ENCODE measurements around the gene KDM4C. TPM values are rescaled to one million over a fixed set of nuclear protein-coding genes. Genes with fewer than 3 reads are reported as not detected.

The KDM4C gene
- total and polyA plus RNA-seq, 2 of the 13 experiments (the other 11 are each of a cell fraction or from before 2014, with no cell fraction given) = 19.4 to 23.6 TPM

- TF ChIP-seq, protein P1, sequence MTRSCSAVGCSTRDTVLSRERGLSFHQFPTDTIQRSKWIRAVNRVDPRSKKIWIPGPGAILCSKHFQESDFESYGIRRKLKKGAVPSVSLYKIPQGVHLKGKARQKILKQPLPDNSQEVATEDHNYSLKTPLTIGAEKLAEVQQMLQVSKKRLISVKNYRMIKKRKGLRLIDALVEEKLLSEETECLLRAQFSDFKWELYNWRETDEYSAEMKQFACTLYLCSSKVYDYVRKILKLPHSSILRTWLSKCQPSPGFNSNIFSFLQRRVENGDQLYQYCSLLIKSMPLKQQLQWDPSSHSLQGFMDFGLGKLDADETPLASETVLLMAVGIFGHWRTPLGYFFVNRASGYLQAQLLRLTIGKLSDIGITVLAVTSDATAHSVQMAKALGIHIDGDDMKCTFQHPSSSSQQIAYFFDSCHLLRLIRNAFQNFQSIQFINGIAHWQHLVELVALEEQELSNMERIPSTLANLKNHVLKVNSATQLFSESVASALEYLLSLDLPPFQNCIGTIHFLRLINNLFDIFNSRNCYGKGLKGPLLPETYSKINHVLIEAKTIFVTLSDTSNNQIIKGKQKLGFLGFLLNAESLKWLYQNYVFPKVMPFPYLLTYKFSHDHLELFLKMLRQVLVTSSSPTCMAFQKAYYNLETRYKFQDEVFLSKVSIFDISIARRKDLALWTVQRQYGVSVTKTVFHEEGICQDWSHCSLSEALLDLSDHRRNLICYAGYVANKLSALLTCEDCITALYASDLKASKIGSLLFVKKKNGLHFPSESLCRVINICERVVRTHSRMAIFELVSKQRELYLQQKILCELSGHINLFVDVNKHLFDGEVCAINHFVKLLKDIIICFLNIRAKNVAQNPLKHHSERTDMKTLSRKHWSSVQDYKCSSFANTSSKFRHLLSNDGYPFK (CRISPR knock-in tag; IDR thresholded peaks at IDR 0.05; ENCODE audit: borderline replicate concordance) = no peak
- TF ChIP-seq, protein P2, sequence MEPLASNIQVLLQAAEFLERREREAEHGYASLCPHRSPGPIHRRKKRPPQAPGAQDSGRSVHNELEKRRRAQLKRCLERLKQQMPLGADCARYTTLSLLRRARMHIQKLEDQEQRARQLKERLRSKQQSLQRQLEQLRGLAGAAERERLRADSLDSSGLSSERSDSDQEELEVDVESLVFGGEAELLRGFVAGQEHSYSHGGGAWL (CRISPR knock-in tag; IDR thresholded peaks at IDR 0.05) = no peak
- TF ChIP-seq GABPB1 (CRISPR knock-in tag; IDR thresholded peaks at IDR 0.05) = no peak
- TF ChIP-seq TBP (CRISPR knock-in tag; IDR thresholded peaks at IDR 0.05) = no peak
- TF ChIP-seq ZFP90 (CRISPR knock-in tag; IDR thresholded peaks at IDR 0.05; ENCODE audit: borderline replicate concordance) = no peak
- TF ChIP-seq KLF13 (CRISPR knock-in tag; IDR thresholded peaks at IDR 0.05) = no peak
- TF ChIP-seq GATAD1 (CRISPR knock-in tag; IDR thresholded peaks at IDR 0.05) = no peak
These were observed 197.6 kb downstream of the KDM4C start (continued) for GRCh38 chr9:6955251-6955921.

- H4K20me1 ChIP-seq (ENCODE audit: insufficient read depth, low read length) = no peaks in the 10 kb centered on the region
- H3K9me3 ChIP-seq (ENCODE audit: low read length) = no peaks in the 10 kb centered on the region
- ChIA-PET CTCF (ENCODE audit: low intra/inter-chr PET ratio, low total read pairs) (no interaction called here), POLR2A (no interaction called here)
- WGBS (ENCODE audit: low lambda C conversion rate) = 100% methylated on average over 2 of the region's 2 CpGs
- peaks cover 0 to 8% of the 10 kb centered on the region in 2 experiments; a peak in 3 of 5 replicates for H3K36me3 ChIP-seq (replicated peaks in 1 of 2; ENCODE audit: control insufficient read depth in 1 of 2, insufficient read depth in 2 of 2, low read length in 2 of 2)
- in situ Hi-C loops (cut with HindIII; ENCODE audit: extremely low pct_ligation_motif_present, low pct_unique_long_range_greater_than_20kb) = no loop called here
- H2AFZ ChIP-seq (ENCODE audit: low read length) = no peak overlapping the region
- H3K4me1 ChIP-seq (ENCODE audit: insufficient read depth, low read length) = peaks cover 36% of the 10 kb centered on the region
- H3K27ac ChIP-seq (ENCODE audit: extremely low read length, insufficient read depth, low read length) = peak overlapping the region; percentile 6
- H3K9ac ChIP-seq (ENCODE audit: insufficient read depth, low read depth, low read length) = no peak overlapping the region
- H3K79me2 ChIP-seq (ENCODE audit: insufficient read depth, low read length) = peaks cover 5% of the 10 kb centered on the region
- no peak overlapping the region for H3K4me3 ChIP-seq (replicated peaks in 1 of 3; ENCODE audit: insufficient read depth in 1 of 3, low read depth in 2 of 3, low read length in 3 of 3)
- FAIRE-seq (no peak), ATAC-seq (no peak), DNase-seq (ENCODE audit: low spot score) (no peak)
- intact Hi-C loops (cut with micrococcal nuclease; ENCODE audit: unreplicated experiment) = no loop called here
- H3K4me2 ChIP-seq (ENCODE audit: low read depth, low read length) = no peak overlapping the region
- no TSS peak for BruUV-seq (replicated peaks)
- no peaks in the 10 kb centered on the region for H3K27me3 ChIP-seq (ENCODE audit: control insufficient read depth in 1 of 2, insufficient read depth in 2 of 2, low read length in 2 of 2)
- TF ChIP-seq GATAD1 (CRISPR knock-in tag; IDR thresholded peaks at IDR 0.05) (no peak), CERS6 (CRISPR knock-in tag; IDR thresholded peaks at IDR 0.05) (no peak), SIX4 (CRISPR knock-in tag; IDR thresholded peaks at IDR 0.05) (no peak), PAWR (CRISPR knock-in tag; IDR thresholded peaks at IDR 0.05; ENCODE audit: borderline replicate concordance) (no peak), HOXA3 (CRISPR knock-in tag; IDR thresholded peaks at IDR 0.05) (no peak), ZNF562 (CRISPR knock-in tag; IDR thresholded peaks at IDR 0.05; ENCODE audit: borderline replicate concordance) (no peak)
- TF ChIP-seq, protein P3, sequence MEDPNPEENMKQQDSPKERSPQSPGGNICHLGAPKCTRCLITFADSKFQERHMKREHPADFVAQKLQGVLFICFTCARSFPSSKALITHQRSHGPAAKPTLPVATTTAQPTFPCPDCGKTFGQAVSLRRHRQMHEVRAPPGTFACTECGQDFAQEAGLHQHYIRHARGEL (CRISPR knock-in tag; IDR thresholded peaks at IDR 0.05) = no peak
These were observed 199.1 kb downstream of the KDM4C start for GRCh38 chr9:6956879-6957278.
